ENCODE data around the gene RLIM.

DNA sequence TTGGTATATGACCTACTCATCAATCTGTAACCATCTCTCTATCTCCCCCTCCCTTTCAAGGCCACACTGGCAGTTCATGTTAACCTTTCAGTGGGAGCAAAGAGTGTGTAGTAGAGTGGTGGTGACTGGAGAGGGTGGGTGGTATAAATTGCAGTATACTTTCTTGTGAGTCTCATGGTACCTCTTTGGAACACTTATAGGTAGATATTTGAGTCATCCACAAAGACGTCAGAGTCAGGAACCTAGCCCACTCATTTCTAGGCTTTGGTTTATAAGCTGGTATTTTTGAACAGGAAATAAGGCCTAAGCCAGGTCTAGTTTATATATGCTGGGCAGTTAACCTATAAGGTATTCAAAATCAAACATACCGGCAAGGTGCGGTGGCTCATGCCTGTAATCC lies 36.3 kb downstream of the RLIM start:
- TF ChIP-seq, protein P1, sequence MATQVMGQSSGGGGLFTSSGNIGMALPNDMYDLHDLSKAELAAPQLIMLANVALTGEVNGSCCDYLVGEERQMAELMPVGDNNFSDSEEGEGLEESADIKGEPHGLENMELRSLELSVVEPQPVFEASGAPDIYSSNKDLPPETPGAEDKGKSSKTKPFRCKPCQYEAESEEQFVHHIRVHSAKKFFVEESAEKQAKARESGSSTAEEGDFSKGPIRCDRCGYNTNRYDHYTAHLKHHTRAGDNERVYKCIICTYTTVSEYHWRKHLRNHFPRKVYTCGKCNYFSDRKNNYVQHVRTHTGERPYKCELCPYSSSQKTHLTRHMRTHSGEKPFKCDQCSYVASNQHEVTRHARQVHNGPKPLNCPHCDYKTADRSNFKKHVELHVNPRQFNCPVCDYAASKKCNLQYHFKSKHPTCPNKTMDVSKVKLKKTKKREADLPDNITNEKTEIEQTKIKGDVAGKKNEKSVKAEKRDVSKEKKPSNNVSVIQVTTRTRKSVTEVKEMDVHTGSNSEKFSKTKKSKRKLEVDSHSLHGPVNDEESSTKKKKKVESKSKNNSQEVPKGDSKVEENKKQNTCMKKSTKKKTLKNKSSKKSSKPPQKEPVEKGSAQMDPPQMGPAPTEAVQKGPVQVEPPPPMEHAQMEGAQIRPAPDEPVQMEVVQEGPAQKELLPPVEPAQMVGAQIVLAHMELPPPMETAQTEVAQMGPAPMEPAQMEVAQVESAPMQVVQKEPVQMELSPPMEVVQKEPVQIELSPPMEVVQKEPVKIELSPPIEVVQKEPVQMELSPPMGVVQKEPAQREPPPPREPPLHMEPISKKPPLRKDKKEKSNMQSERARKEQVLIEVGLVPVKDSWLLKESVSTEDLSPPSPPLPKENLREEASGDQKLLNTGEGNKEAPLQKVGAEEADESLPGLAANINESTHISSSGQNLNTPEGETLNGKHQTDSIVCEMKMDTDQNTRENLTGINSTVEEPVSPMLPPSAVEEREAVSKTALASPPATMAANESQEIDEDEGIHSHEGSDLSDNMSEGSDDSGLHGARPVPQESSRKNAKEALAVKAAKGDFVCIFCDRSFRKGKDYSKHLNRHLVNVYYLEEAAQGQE (IDR thresholded peaks at IDR 0.05; ENCODE audit: low read depth, low read length): no peak
- TF ChIP-seq, protein P2, sequence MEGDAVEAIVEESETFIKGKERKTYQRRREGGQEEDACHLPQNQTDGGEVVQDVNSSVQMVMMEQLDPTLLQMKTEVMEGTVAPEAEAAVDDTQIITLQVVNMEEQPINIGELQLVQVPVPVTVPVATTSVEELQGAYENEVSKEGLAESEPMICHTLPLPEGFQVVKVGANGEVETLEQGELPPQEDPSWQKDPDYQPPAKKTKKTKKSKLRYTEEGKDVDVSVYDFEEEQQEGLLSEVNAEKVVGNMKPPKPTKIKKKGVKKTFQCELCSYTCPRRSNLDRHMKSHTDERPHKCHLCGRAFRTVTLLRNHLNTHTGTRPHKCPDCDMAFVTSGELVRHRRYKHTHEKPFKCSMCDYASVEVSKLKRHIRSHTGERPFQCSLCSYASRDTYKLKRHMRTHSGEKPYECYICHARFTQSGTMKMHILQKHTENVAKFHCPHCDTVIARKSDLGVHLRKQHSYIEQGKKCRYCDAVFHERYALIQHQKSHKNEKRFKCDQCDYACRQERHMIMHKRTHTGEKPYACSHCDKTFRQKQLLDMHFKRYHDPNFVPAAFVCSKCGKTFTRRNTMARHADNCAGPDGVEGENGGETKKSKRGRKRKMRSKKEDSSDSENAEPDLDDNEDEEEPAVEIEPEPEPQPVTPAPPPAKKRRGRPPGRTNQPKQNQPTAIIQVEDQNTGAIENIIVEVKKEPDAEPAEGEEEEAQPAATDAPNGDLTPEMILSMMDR (IDR thresholded peaks at IDR 0.05): no peak
- TF ChIP-seq POLR2AphosphoS5 (IDR thresholded peaks at IDR 0.05; ENCODE audit: low read depth, low read length) (no peak), SMC3 (IDR thresholded peaks at IDR 0.05; ENCODE audit: low read depth, low read length) (no peak), GATA2 (CRISPR knock-in tag; IDR thresholded peaks at IDR 0.05) (no peak), RFX5 (IDR thresholded peaks at IDR 0.05; ENCODE audit: low read length) (no peak), EP300 (IDR thresholded peaks at IDR 0.05; ENCODE audit: borderline replicate concordance in 1 of 2, low read depth in 1 of 2, low read length in 1 of 2) (no peak)
- TF ChIP-seq, protein P3, sequence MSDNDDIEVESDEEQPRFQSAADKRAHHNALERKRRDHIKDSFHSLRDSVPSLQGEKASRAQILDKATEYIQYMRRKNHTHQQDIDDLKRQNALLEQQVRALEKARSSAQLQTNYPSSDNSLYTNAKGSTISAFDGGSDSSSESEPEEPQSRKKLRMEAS (IDR thresholded peaks at IDR 0.05; ENCODE audit: low read depth): no peak

Data from SK-N-SH (cell line).